ENCODE measurements around the gene ZFAND3. TPM values are rescaled to one million over a fixed set of nuclear protein-coding genes. Genes with fewer than 3 reads are reported as not detected.

ZFAND3 gene
- polyA plus RNA-seq, 4 donors = 127 to 176 (median 139) TPM

GRCh38 chr6:38173909-38174308, 354.4 kb downstream of the ZFAND3 start:
- DNase-seq (ENCODE audit: low read depth in 4 of 4, low spot score in 3 of 4) = no peak

- no peak for DNase-seq (ENCODE audit: low read depth in 4 of 4, low spot score in 3 of 4)
Measured at GRCh38 chr6:38174315-38174714, 354.8 kb downstream of the ZFAND3 start.

DNA sequence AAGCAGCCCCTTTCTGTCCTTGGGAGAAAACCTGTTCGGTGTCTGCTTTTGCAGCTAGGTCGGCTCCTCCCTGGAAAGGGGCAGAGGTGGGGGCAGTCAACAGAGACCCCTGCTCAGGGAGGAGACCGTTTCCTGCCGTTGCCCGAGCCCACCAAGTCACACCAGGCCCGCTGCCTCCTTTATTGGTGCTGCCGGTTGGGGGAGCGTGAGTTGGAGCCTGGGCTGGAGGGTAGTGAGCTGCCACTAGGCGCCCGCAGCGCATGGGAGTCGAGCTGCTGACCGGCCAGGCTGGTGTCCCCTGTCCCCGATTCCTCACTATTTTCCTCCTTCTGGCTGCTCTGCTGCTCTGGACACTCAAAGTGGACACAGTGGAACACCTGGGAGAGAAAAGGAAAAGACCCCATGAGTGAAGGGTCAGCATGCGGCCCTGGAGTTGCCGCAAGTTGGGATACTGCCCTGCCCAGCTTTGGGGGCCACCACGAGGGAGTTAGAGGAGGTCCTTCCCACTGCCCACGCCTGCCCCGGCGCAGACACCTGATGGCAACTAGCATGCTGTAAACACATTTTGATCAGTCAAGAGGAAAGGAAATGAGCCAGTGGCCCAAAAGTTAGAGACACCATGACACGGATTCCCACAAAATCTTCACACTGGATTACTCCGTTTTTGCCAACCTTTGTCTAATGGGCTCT, 355.4 kb downstream of the ZFAND3 start:
- DNase-seq (ENCODE audit: low read depth in 4 of 4, low spot score in 3 of 4) = no peak

GRCh38 chr6:38175786-38176185, 356.3 kb downstream of the ZFAND3 start:
- no peak for DNase-seq (ENCODE audit: low read depth in 4 of 4, low spot score in 3 of 4)

DNA sequence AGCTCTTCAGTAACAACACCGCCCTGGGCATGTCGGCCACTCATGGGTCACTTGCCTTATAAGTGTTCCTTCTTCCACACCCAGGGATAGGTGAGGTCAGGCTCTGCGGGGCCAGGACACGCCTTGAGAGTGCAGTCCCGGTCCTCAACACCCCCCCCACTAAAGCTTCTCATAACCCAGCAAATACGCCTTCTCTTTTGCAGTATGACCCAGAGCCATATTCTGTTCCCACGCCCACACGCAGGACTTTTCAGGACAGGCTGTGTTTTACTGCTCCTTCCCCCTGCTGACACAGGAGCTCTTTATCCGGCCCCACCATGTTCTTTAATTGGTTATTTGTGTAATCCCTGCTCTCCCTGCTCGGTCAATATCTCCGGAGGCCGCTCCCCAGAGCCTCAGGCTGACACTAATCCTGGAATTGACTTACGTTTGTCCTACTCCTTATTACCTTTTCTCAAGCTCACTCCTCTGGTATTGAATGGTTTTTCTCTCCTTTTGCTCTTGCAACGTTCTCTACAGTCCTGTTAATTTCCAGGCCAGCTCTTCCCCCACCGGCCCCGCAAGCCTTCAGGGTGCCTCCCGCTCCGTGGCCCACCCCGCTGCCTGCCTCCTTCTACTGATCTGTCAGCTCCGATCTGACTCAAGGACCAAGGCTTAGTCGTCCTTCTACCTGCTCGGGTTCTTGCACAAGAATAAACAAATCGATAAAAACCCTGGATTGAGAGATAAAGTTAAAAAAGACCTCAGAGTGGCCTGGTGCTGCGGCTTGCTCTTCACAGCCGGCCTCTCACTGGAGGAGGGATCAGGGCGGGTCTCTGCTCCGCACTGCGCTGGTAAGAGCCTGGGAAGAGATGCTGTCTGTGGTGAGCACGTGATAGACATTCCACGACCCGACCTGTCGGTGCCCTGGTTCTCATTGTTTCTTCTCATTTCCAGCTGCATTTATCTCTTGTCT, 357.5 kb downstream of the ZFAND3 start:
- no peak for DNase-seq (ENCODE audit: low read depth in 4 of 4, low spot score in 3 of 4)

GRCh38 chr6:38177882-38178583, 358.5 kb downstream of the ZFAND3 start:
- DNase-seq (ENCODE audit: low read depth in 4 of 4, low spot score in 3 of 4) = no peak

DNA sequence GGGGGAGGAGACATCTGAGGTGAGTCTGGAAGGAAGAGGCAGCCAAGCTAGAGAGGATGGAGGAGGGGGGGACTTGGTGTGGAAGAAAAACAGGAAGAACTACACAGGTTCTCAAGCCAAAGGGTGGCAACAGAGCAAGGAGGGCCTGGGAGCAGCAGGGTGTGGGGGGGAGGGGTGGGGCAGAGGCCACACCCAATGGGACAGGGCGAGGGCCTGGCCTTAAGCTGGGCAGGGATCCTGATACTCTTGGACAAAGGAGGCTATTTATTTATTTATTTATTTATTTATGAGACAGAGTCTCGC, 359.0 kb downstream of the ZFAND3 start:
- no peak for DNase-seq (ENCODE audit: low read depth in 4 of 4, low spot score in 3 of 4)

DNA sequence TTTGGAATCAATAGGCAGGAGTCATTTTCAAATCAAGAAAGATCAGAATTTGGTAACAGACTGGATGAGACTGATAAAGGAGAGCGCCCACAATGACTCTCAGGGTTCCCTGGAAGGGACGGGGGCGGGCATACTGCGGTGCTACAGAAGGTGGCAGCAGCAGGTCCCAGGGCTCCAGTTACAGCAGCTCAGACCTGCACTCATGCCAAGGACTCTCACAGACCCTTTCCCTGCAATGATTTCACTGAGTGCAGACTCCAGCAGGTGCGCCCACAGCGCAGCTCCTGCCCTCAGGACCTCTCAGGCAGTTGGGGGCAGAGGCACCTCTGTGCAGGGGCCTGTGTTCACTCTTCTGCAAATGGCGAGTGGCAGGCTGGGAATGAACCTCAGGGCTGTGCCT, 359.8 kb downstream of the ZFAND3 start:
- no peak for DNase-seq (ENCODE audit: low read depth in 4 of 4, low spot score in 3 of 4)

DNA sequence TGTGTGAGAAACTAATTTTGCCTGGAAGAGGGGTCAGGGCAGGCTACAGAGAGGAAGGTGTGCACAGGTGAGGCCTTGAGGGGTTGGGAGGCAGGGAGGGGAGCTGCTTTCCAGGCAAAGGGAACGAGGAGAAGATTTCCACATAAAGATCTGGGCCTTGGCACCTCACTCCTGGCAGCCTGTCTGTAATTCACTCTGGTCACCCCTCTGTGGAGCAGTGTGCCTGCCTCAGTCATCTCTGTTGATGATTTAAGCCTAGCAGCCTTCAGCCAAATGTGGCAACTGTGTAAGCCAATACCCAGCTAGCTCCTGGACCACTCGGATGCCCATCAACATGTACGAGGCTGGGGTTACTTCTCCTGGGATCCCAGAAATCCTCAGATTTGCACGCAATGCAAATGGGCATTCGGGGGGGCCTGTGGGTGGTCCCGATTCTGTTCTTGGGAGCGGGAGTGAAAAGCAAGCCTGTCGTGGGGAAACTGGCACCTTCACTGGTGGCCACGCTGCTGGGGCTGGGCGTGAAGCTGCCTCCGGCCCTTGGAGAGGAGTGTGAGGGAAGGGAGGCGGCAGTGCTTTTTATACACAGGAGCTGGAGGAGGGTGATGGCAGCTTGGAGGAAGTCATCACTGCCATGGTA, 360.4 kb downstream of the ZFAND3 start:
- DNase-seq (ENCODE audit: low read depth in 4 of 4, low spot score in 3 of 4) = no peak

DNA sequence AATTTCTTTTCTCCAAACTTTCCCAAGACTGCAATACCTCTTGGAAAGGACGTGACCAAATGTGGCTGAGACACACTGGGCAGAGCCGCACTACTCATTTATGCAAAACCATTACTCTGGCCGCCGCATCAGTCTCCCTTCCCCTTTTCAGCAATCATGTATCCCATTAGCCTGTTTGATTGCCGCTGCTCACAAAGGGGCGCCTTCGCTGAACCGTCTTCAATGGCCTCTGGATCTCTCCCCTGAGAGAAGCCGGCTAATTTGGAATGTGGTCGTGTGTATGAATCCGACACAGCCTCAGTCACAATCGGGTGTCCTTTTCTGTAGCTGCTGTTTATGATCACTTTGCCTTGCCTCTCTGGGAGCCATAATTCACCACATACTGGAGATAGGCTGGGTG, 361.1 kb downstream of the ZFAND3 start:
- DNase-seq (ENCODE audit: low read depth in 4 of 4, low spot score in 3 of 4) = no peak

DNA sequence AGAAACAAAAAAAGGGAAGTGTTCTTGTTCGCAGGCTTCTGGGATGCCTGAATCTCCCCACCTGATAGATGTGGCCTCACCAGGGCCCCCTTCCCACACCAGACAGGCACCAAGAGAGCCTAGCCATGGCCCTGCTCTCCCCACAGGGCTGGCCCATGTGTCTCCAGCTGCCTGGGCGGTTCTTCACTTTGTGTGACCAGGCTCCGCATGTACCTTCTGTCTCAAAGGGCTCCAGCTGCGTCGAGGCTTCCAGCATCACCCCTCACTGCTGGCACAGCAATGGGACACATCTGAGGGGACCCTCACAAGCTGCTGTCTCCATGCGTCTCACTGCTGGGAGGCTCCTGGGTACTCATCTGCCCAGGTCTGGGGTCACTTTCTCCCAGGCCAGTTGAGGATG, 362.9 kb downstream of the ZFAND3 start:
- no peak for DNase-seq (ENCODE audit: low read depth in 4 of 4, low spot score in 3 of 4)

DNA sequence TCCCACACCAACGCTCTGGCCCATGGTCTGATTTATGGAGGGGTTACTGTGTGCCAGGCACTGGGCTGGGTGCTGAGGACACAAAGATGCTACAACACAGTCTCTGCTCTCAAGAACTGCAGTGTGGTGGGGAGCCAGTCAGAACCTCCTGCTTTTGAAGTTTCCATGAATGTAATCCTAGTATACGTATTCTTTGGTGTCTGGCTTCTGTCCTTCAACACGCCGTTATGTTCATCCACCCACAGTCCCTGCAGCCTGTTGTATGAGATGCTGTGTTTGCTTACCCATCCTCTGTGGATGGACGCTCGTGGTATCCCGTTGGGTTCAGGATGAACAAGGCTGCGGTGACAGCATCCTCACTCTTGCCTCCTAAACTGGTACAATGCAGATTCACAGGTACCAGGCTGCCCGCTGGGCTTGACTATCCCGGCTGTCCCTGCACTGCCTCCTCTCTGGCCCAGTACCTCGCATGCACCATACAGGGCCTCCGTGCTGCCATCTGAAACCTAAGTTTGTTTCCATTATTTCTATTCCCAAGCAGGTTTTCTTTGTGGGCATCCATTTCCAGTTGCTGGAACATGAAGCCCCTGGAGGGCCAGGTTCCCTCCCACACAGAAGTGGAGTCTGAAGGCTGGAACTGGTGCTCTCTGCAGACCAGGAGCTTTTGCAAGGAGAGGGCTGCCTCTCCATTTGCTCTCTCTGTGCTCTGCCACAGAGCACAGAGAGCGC, 364.5 kb downstream of the ZFAND3 start:
- no peak for DNase-seq (ENCODE audit: low read depth in 4 of 4, low spot score in 3 of 4)

DNA sequence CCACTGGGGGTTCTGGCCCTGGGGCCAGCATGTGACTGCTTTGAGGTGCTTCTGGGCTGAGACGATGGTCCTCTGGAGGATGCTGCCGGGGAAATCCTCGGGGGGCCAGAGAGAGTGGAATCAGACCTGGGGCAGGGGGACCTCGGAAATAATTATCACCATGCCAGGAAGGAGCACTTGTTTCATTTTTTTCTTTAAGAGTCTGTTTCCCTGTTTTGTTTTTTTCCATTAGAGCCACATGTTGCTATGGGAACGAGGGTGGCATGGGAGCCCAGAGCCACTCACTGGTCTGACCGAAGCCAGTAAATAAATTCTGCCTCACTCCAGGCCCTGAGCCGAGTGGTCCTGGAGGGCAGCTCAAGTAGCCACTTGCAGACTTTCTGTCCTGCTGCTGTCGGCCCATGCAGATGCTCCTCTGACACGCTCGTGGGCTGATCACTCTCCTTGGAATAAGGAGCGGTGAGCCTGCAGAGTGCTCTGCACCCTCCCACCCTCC, 365.1 kb downstream of the ZFAND3 start:
- no peak for DNase-seq (ENCODE audit: low read depth in 4 of 4, low spot score in 3 of 4)

DNA sequence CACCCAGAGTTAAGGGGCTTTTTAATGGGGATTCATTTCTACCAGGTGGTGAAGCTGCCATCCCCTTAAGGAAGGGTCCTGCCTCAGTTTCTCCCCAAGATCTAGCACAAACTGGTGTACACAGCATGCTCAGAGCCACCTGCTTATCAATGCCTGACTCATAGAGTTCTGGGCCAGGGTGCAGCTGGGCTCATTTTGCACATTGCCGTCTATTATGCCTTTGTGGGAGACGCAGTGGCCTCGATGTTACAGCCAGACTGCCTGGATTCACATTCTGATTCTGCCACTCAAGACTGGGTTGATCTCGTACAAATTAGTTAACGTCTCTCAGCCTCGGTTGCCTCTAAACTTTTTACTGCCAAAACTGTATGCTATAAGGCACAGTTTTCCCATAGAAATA, 365.7 kb downstream of the ZFAND3 start:
- DNase-seq (ENCODE audit: low read depth in 4 of 4, low spot score in 3 of 4) = no peak

- no peak for DNase-seq (ENCODE audit: low read depth in 4 of 4, low spot score in 3 of 4)
Measured at GRCh38 chr6:38185752-38186151, 366.2 kb downstream of the ZFAND3 start.

DNA sequence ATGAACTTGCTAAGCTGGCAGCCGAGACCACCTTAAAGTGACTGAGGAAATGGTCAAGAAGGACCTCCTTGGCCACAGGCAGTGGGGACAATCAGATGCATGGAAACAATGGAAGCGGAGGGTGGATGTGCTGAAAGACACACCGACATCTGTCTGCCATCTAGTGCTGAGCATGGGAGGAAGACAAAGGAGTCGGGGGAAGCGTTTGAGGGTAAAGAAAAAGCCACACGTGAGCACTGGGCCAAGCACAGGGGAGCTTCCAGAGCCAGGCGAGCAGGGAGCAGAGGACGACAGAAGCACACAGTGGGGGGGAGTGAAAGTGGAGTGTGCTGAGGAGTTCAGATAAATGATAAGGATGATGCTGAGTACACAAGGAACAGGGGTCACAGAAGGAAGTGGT, 367.8 kb downstream of the ZFAND3 start:
- no peak for DNase-seq (ENCODE audit: low read depth in 4 of 4, low spot score in 3 of 4)

DNA sequence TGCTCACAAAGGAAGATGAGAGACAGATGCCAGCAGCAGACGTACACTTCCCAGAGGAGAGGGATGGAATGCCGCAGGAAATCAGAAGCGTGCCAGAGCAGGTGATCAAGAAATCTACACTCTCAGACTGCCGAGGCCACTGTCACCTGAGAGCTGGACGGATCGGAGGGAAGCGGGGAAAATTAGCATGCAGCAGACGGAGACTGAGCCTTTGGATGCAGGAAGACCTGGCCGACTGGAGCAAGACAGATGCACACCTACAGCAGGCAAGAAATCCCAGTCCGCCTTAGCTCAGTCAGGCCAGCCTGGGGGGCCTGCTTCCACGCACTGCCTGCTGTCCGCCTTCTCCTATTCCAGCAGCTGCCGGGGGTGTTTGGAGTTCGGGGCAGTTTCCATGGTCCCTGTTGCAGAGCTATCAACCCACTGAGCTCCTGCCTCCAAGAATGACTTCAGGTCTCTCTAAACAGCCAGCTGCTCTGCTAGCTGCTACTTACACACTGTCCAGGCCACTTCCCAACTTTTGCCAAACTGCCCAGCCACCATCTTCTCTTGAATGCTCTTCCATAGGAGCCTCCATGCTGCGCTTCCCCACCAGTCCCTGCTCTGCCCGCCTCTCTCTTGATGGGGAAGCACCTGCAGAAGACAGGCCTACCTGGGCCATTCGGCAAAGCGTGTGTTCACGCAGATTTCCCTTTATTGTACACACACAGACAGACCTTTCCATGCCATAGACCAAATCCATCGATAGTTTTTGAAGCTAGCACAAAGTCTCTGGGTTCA, 368.5 kb downstream of the ZFAND3 start:
- no peak for DNase-seq (ENCODE audit: low read depth in 4 of 4, low spot score in 3 of 4)

DNA sequence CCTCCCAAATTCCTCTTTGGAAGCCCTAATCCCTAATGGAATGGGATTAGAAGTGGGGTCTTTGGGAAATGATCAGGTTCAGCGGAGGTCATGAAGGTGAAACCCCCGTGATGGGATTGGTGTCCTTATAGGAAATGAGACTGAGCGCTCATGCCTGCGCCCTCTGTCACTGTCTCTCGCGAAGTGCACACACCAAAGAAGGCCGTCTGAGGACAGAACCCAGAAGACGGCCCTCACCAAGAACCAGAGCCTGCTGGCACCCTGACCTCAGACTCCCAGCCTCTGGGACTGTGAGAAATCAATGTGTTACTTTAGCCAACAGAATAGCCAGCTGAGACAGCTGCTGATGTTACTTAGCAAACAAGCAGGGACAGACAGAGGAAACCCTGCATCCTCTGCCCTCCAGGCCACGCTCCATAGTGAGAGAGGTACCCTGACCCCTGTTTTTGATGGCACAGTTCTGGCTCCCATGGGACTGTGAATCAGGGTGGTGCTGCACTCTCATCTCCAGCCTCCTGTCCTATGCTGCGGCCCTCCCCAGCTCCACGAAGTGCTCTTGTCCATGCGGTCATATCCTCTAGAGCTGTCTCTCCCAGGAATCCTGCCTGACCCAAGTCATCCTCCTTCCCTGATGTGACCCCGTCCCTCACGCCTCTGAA, 369.3 kb downstream of the ZFAND3 start:
- DNase-seq (ENCODE audit: low read depth in 4 of 4, low spot score in 3 of 4) = no peak

GRCh38 chr6:38191418-38191817, 371.9 kb downstream of the ZFAND3 start:
- no peak for DNase-seq (ENCODE audit: low read depth in 4 of 4, low spot score in 3 of 4)
